DMS79 treated with DMSO at 0.1 percent for 48 hours (cell line): Measurements from ENCODE around the gene MRGPRD.
"Not testable (repeated sequence)": the region's sequence is repeated elsewhere in the genome, so short reads cannot be mapped to it uniquely, and the experiment has no call there.

Experiments used
- DNase-seq: peaks from one replicate; lab custom pipeline; 2025; lab: John Stamatoyannopoulos, UW

Gene MRGPRD

GRCh38 chr11:69005631-69006368 lies 25.0 kb upstream of the MRGPRD start:
- no peak for DNase-seq

GRCh38 chr11:69005183-69005630 lies 24.4 kb upstream of the MRGPRD start:
- no peak for DNase-seq

DNA sequence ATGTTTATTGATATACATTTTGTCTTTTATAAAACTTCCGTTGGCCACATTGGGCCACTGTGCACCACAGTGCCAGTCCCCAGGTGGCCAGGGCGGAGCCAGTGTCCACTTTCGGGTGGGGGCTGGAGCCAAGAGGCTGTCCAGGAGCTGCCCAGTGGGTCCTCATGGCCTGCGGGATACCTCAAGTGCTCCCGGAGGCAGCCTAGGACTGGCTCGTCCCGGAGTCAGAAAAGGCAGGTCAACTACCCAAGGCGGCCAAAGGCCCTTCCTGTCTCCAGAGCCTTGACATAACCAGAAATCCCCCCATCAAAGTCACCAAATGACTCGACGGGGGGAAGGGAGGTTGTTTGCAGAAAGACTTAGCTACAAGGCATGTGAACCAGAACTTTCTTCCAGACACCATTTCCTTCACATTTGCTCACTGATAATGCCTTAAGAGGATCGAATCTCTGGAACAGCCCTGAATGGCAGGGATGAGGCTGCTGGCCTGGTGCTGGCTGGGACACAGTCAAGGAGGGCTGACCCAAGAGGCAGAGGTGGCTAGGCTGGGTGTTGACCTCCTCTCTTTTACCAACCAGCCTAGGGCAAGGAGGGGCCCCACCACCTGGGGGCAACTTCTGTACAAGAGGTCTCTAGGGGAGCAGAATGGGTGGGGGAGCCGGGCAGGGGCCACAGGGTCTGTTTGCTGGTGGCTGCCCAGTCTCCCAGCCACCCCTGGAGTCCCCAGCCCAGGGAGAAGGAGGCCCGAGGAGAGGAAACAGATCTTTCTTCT lies 23.8 kb upstream of the MRGPRD start:
- no peak for DNase-seq

- no peak for DNase-seq
These were observed 23.1 kb upstream of the MRGPRD start for GRCh38 chr11:69003866-69004367.

GRCh38 chr11:69003301-69003865 lies 22.6 kb upstream of the MRGPRD start:
- no peak for DNase-seq

- DNase-seq = no peak
These were observed 21.9 kb upstream of the MRGPRD start for GRCh38 chr11:69002570-69003231.

DNA sequence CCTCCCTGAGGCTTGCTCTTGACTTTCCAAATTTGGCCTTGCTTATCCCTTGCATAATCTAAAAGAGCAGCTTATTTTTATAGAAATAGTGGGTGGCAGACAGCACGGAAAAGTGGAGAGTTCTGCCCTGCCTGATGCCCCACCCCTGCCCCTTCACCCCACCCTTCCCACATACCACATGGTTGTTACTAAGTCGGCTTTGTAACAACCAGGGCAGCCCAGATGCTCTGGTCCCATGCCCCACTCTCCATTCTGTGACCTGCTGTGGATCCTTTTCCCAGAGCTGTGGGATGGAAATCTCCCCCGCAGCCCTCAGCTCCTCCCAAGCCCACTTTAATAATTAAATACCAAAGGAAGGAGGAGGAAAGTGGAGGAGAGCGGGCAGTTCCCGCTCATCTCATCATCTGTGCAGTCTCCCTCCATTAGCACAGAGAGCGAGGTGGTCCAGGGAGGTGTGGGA lies 21.4 kb upstream of the MRGPRD start:
- no peak for DNase-seq

GRCh38 chr11:69001243-69002081 lies 20.7 kb upstream of the MRGPRD start:
- no peak for DNase-seq

DNA sequence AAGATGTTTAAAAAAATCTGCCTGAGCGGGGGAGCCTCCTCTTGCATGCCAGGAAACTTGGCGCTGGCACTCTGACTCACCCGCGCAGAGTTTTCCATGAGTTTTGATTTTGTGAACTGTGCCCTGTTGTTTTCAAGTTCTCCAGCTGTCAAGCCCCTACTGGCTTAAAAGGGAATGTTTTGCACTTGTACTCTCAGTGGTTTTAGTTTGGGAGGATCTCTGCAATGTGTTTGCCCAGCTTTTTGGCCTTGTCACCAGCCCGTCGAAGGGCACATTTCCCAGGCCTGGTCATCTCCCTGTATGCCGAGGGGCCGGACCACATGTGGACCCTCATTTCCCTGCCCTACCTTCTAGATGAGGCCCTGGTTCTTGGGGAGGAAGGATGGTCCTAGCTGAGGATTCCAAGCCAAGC lies 20.1 kb upstream of the MRGPRD start:
- no peak for DNase-seq

DNA sequence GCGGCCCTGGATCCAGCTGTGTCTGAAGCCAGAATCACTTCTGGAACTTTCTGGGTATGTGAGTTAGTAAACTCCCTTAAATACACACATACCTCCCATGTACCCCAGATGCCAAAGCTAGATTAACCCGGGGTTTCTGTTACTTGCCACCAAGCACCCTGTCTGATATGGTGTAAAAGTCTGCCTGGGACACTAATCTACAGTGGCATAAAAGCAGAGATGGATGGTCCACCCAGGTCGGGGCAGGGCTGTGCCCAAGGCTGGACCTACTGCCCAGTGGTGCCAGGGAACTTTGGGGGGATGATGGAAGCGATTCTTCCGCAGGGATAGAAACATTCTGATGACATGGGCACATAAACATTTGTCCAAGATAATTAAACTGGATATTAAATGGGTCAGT lies 19.6 kb upstream of the MRGPRD start:
- DNase-seq = no peak

DNA sequence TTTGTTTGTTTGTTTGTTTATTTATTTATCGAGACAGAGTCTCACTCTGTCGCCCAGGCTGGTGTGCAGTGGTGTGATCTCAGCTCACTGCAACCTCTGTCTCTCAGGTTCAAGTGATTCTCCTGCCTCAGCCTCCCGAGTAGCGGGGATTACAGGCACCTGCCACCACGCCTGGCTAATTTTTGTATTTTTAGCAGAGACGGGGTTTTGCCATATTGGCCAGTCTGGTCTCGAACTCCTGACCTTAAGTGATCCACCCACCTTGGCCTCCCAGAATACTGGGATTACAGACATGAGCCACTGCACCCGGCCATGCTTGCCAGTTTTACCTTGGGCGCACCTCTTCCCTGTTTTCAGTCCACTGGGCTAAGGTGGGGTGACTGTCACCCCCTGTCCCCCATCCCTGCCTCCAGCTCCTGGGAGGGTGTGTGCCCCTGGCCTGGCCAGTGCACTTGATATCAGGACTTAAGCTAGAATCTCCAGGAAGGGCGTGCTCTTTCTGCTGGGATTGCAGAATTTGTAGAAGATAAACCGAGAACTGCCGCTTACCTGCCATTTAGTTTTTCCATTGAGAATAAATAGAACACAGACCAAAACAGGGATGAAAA lies 19.1 kb upstream of the MRGPRD start:
- not testable (repeated sequence) for DNase-seq

- no peak for DNase-seq
These were observed 18.4 kb upstream of the MRGPRD start for GRCh38 chr11:68999093-68999747.

- DNase-seq = peak; percentile 89
These were observed 17.7 kb upstream of the MRGPRD start for GRCh38 chr11:68998390-68998911.

- DNase-seq = no peak
These were observed 17.2 kb upstream of the MRGPRD start for GRCh38 chr11:68997995-68998348.

GRCh38 chr11:68997124-68997994 lies 16.6 kb upstream of the MRGPRD start:
- no peak for DNase-seq

- no peak for DNase-seq
These were observed 15.8 kb upstream of the MRGPRD start for GRCh38 chr11:68996376-68997123.

DNA sequence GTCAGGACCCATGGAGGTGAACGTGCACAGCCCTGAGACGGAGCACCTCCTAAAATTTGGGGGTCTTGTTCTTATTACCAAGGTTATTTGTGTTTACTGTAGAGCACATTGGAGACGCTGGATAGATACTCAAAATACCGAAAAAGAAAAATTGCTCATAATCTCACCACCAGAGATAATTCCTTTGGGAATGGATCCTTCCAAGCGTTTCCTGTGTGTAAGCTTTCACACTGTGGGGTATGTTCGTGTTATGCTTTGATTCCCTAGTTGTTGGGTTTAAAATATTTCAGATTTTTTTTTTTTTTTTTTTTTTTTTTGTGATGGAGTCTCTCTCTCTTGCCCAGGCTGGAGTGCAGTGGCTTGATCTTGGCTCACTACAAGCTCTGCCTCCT lies 14.1 kb upstream of the MRGPRD start:
- DNase-seq = no peak

- DNase-seq = no peak
These were observed 13.5 kb upstream of the MRGPRD start for GRCh38 chr11:68994161-68994893.
